Prostate gland (tissue), 2 donors: ENCODE measurements around the gene INTS12.

Experiments
- CTCF ChIP-seq, 4 experiments: fragments of 200-600 bp in 2 of 4; fragments of 450-650 bp in 2 of 4; sonication (generic) in 2 of 4; IDR thresholded peaks; 1 replicate in 3 of 4; 2 replicates in 1 of 4; pipeline ENCODE4 v1.5.1; 2016 to 2019; ENCODE audit warnings: antibody characterized with exemption in 4 of 4, mild to moderate bottlenecking in 2 of 4, moderate library complexity in 2 of 4
- POLR2A ChIP-seq: fragments of 450-650 bp; IDR thresholded peaks from one replicate; pipeline ENCODE4 v1.6.1; 2016; ENCODE audit warnings: antibody characterized with exemption, mild to moderate bottlenecking
- POLR2AphosphoS5 ChIP-seq: sonication (generic); formaldehyde crosslinking; IDR thresholded peaks from one replicate; pipeline ENCODE4 v1.6.1; 2017; ENCODE audit warnings: antibody characterized with exemption

- TF ChIP-seq CTCF (IDR thresholded peaks at IDR 0.05) (no peak), POLR2AphosphoS5 (no peak), POLR2A (no peak)
These were observed 39.7 kb upstream of the INTS12 start for GRCh38 chr4:105748222-105748621.
